ENCODE results near the gene BRS3.
A peak's percentile ranks its signal among the peaks of the same experiment; 100 is the strongest.

Gene BRS3

DNA sequence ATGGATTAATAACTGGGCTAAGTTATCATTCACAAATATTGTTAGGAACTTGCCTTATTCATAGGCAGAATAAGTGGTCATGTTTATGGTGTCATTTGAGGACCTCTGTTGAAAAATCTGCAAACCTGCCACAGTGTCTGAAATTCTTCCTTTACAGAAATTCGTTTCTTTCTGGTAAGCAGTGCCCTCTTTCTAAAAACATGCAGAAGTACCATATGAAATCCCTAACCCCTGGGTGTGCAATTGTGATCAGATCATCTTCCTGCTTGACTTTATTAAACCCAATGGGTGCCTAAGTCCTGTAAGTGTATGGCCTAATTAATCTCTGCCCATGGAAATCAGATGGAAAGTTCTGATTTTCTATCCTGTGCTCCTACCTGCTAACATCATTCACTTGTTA lies 5.3 kb downstream of the BRS3 start:
- no peak for DNase-seq (ENCODE audit: extremely low read depth in 1 of 2, low read depth in 1 of 2)

DNA sequence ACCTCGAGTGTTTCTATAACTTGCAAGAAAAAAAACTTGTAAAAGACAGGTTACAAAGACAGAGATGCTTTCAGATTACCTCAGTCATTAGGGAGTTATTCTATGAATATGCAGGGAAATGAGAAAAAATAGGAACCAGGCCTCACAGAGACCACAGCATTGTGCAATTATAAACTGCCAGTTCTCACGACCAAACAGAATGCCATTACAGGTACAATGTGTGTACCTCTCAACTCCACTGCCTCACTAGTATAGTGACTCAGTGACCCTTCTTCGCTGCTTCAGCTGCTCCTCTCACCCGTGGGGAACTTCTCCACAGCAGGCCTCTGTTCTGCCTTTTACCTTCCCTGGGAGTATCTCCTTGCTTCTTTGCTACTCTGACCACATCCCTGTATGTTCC lies 7.3 kb downstream of the BRS3 start:
- DNase-seq (ENCODE audit: extremely low read depth in 1 of 2, low read depth in 1 of 2), result no peak

DNA sequence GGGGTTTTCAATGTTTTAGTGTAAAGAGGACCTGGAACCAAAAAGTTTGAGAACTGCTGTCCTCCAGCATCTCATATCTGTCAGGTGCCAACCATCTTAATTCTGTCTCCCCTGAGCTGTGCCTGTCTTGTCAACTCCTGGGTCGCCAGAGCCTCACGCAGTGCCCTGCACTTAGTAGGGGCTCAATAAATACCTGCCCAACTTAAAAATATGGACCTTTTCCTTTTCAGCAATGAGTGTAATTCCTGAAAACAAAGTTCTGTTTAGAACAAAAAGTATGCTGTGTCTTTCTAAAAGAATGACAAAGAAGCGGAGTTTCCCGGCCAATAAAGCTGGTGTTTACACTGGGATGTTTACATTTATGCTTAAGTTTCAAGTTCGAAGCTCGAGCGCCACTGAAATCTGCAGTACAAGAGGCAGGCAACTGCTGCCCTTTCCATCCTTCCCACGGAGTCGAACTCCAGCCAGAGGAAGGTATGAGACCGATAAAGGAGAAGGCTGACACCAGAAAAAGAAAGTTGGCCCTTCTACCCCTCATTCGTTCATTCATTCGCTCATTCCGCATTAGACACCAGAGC lies 8.5 kb downstream of the BRS3 start:
- no peak for DNase-seq (ENCODE audit: extremely low read depth in 1 of 2, low read depth in 1 of 2)

DNA sequence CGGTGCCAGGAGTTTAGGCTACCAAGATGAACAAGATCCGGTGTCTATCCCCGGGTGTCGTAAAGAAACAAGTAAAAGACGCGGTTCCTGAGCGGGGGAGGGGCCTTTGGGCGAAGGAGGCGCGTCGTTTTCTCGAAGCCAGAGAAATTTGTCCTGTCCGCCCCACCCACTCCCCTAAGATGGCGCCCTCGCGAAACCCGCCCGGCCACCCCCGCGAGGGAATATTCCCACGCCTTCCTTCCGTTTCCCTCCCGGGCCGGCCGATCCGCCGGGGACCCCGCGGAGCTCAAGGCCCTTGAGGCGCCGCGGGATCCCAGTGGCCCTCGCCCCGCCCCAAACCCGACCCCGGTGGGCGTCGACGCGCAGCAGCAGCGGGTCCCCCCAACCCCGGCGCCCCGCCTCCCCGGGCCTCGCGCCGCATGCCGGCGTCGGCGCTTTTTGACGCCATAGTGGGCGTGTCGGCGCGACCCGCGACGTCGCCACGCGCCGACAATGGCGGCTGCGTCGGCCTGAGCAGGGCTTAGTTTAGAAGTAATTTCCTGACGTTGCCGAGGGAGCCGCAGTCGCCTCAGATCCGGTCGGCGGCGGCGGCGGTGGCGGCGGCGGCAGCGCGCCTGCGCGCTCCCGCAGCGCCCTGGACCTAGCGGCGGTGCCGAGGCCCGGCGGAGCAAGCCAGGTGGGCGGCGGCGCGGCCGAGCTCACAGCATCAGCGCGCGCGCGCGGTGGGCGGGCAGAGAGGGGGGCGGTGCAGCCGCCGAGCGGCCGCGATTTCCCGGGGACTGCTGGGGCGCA lies 9.2 kb downstream of the BRS3 start:
- DNase-seq (ENCODE audit: extremely low read depth in 1 of 2, low read depth in 1 of 2), result peak; percentile 68 to 78

DNA sequence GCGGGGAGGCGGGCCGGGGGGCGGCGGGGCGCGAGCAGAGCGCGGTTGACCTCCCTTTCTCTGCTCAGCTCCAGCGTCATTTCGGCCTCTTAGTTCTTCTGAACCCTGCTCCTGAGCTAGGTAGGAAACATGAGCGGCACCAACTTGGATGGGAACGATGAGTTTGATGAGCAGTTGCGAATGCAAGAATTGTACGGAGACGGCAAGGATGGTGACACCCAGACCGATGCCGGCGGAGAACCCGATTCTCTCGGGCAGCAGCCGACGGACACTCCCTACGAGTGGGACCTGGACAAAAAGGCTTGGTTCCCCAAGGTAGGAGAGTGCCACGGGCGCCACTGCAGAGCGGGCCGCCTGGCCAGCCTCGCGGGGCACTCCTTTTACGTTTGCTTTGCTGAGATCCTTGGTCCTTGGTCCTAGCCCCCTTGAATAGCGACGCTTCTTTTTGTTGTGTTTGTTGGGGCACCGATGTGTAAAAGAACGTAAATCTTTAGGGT lies 9.9 kb downstream of the BRS3 start, which contains the start of gene HTATSF1:
TSS of gene HTATSF1 (plus strand) at position 37 of the 497 bp plus-strand sequence. CDS start at position 130, 93 bp downstream.
- DNase-seq (ENCODE audit: extremely low read depth in 1 of 2, low read depth in 1 of 2), result no peak

DNA sequence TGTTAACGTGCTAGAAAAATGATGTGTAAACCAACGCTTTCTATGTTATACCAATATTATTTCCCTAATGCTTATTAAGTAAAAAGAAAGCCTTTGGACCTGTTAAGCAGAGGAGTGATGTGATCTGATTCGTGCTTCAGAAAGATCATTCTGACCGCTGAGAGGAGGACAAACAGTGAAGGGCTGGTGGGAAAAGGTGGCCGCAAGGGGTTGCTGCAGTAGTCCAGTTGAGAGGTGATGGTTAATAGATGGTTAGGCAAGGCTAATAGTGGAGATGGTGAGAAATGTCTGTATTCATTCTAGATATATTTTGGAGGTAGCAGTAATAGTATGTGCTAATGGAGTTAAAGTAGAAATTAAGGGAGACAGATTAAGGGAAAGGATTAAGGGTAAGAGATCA lies 31.3 kb downstream of the BRS3 start:
- no peak for DNase-seq (ENCODE audit: extremely low read depth in 1 of 2, low read depth in 1 of 2)

DNA sequence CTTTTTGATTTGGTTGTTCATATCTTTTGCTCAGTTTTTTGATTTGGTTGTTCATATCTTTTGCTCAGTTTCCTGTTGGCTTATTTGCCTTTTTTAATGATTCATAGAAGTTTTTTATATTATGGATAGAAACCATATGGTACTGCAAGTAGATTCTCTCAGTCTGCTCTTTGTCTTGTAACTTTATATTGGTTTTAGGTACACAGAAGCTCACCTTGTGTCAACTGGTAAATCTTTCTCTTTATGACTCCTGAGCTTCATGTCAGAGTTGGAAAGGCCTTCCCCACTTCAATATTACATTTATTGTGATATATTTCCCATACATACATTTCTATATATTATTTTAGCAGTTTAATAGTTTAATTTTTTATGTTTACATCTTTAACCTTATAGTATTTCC lies 36.0 kb downstream of the BRS3 start:
- DNase-seq (ENCODE audit: extremely low read depth in 1 of 2, low read depth in 1 of 2), result no peak

DNA sequence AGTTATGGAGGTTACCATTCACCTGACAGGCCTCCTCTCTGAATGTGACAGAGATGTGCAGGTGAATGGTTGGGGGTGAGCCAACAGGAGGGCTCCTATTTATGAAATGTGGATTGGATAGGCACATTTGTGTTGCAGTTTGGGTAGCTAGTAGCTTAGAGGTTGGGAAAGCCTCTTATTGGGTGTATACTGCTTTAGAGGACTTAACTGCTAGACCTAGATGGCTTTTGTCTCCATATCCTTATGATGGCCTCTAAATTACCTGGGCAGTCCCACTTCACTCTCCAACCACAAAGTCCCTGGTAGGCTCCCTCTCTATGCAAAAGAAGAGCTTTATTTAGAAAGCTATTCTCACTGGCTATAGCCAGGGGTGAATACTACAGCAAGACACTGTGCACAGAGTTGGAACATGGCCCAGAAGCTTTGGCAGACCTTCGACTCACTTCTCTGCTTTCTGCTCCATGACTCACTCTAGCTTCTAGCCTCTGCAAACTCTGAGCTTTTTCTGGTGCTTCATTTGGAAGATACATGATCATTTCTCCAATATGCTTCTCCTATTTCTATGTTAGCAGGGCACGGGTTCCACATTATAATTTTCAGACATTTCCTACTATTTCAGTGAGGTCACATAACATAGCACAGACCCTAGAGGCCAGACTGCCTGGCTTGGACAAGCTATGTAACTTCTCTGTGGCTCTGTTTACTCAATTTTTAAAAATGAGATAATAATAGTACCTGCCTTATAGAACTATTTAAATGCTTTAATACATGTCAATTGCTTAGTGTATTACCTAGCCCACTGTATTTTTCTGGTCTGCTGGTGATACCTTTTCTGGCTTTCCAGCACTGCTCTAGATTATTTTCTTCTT lies 38.2 kb downstream of the BRS3 start:
- no peak for DNase-seq (ENCODE audit: extremely low read depth in 1 of 2, low read depth in 1 of 2)

DNA sequence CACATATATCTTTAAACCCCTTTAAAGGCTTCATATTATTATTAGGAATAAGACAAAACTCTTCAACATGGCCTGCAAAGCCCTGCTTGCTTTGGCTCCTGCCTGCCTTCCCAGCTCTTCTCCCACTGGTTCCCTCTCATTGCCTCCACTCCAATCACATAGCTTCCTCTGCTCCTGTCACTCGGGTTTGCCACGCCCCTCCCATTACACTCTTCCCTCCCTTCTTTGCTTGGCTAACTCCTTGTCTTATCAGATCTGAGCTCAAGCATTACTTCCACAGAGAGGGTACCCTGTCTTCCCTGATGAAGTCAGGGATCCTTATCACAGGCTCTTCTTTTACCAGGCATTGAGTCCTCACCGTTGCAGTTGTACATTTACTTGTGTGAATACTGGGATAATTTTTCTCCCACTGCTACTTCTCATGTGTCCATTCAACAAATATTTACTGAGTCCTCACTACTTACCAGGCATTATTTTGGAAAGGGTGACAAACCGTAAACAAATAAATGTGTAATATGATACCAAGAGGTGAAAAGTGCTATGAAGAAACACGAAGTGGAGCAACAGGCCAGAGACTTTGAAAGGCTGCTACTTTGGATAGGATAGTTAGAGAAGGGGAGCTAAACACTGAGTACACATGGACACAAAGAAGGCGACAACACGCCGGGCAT lies 41.0 kb downstream of the BRS3 start:
- no peak for DNase-seq (ENCODE audit: extremely low read depth in 1 of 2, low read depth in 1 of 2)

DNA sequence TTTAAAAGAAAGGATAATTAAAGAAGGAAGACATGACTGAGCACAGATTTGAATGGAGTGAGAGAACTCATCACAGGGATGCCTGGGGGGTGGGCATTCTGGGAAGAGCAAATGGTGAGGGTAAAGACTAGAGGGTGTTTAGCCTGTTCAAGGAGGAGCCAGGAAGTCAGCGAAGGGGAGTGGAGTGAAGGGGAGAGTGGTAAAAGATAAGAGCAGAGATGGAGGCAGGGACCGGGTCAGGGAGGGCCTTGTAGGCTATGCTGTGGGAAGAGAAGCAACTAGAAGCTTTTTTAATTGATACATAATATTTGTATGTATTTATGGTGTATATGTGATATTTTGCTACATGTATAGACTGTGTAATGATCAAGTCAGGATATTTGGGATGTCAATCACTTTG lies 42.0 kb downstream of the BRS3 start:
- no peak for DNase-seq (ENCODE audit: extremely low read depth in 1 of 2, low read depth in 1 of 2)

DNA sequence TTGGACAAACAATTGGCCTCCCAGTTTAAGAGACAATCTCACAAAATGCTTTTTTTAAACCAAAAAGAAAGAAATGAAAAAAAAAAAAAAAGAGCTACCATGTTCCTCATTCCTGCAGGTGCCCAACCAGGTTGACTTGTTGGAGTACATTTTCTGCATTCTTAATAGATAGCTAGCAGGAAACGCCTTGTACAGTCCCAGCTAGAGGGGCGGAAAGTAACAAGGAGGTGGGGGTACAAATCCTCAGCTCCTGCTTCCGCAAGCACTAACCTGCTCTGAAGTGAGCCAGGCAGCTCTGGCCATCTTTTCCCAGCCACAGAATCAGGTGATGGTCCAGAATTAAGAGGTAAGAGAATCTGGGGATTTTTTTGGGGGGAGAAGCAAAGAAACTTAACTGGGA lies 44.2 kb downstream of the BRS3 start, which contains the start of gene VGLL1:
TSS of gene VGLL1 (plus strand) at position 265 of the 400 bp plus-strand sequence. CDS start 3,806 bp downstream, outside the sequence.
- DNase-seq (ENCODE audit: extremely low read depth in 1 of 2, low read depth in 1 of 2), result no peak

DNA sequence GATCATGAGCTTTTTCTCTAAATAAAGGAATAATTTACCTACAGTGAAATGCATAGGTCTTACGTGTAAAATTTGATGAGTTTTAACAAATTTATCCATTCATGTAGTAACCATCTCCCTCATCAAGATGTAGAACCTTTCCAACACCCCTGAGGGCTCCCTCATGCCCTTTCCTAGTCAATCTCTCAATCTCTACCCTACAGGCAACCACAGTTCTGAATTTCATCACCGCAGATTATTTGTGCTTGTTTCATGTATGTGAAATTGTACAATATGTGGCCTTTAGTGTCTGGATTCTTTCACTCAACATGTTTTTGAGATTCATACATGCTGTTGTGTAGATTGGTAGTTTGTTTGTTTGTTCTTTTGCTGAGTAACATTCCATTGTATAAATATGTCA lies 46.4 kb downstream of the BRS3 start:
- no peak for DNase-seq (ENCODE audit: extremely low read depth in 1 of 2, low read depth in 1 of 2)

DNA sequence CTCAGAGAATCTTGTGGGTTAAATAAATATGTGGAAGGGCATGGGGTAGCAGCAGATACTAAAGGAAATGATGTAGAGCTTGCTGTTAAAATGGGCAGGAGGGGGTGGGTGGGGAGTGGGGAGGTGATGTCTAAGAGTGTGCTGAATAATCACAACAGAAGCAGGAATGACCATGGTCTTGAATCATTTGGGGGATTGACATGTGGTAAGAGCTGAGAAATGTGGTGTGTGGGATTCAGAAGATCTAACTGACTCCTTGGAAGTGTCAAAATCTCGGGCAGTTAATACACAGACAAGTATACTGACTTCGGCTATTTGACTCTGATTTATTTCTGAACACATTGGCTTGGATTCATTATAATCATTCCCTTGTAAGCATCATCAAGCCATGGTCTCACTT lies 51.1 kb downstream of the BRS3 start:
- no peak for DNase-seq (ENCODE audit: extremely low read depth in 1 of 2, low read depth in 1 of 2)

DNA sequence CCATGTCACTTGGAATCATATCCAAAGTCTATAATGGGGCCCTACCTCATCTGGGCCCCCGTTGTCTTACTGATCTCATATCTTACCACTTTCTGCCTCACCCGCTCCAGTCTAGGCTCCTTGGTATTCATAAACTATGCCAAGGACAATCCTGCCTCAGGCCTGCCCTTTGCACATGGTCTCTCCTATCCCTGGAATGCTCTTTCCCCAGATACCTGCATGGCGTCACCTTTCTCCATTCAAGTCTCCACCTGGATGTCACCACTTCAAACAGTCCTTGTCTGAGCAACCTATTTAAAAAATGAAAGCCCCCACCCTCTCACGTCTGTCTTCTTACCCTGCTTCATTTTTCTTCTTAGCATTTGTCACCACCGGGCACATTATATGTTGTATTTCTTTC lies 52.5 kb downstream of the BRS3 start:
- no peak for DNase-seq (ENCODE audit: extremely low read depth in 1 of 2, low read depth in 1 of 2)

DNA sequence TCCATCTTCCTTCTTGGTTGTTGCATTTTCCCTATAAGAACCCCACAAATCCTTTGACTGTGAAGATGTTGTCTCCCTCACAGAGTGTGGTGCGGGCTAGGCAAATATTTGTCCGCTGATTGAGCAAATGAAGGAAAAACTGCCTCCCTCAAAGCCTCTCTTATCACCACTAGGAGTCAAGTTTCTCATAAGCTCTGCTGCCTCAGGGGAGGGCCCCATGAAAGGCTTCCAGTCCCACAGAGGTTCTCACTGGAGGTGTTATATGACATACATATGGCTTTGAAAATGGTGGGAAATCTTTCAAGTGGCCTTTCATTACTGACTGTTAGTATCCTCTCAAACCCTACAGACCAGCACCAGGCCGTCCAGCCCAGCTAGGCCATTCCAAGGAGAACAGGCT lies 53.5 kb downstream of the BRS3 start:
- DNase-seq (ENCODE audit: extremely low read depth in 1 of 2, low read depth in 1 of 2), result no peak

DNA sequence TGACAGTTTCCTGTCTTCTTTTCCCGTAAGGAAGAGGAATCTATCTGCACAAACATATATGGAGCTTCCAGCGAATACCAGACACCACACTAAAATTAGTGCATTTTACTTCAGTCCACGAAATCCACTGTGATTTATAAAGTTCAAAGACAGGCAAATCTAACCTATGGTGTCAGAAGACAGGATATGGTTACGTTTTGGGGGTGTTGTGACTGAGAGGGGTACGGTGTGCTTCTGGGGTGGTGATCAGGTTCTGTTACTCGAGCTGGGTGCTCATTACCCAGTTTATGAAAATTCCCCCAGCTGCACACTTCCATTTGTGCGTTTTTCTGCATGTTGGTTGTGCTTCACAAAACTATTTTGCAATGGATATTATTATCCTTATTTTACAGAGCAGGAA lies 54.5 kb downstream of the BRS3 start:
- DNase-seq (ENCODE audit: extremely low read depth in 1 of 2, low read depth in 1 of 2), result no peak
